K562 (cell line): ENCODE data around the gene POLN. TPM values are rescaled to one million over a fixed set of nuclear protein-coding genes. Genes with fewer than 3 reads are reported as not detected.
A peak's percentile ranks its signal among the peaks of the same experiment; 100 is the strongest.

ENCODE experiments used
- ARNT ChIP-seq, 2 experiments: fragments of 450-650 bp; IDR thresholded peaks; 2 replicates each; pipeline ENCODE4 v1.6.1; 2016; ENCODE audit warnings: mild to moderate bottlenecking in 1 of 2
- ELF2 ChIP-seq: fragments of 250-450 bp; sonication (Bioruptor Pico); IDR thresholded peaks from 2 replicates; pipeline ENCODE4 v1.5.0; 2021; ENCODE audit warnings: mild to moderate bottlenecking
- GATAD2A ChIP-seq: fragments of 450-650 bp; IDR thresholded peaks from 2 replicates; pipeline ENCODE4 v1.6.1; 2017
- HDAC2 ChIP-seq: fragments of 450-650 bp; IDR thresholded peaks from 2 replicates; pipeline ENCODE4 v1.6.1; 2016; ENCODE audit warnings: mild to moderate bottlenecking
- HNRNPK ChIP-seq: fragments of 200-400 bp; formaldehyde crosslinking; IDR thresholded peaks from one replicate; pipeline ENCODE4 v1.6.1; 2018; ENCODE audit warnings: mild to moderate bottlenecking, low read depth, low read length; ENCODE audit not compliant: poor library complexity, severe bottlenecking
- MAFK ChIP-seq: IDR thresholded peaks from 2 replicates; pipeline ENCODE4 v1.6.1; 2011; ENCODE audit warnings: low read length, improper control_type of control experiment
- NR2C1 ChIP-seq, 2 experiments: fragments of 450-650 bp; IDR thresholded peaks; 2 replicates each; pipeline ENCODE4 v1.6.1; 2017; ENCODE audit warnings: mild to moderate bottlenecking in 2 of 2, antibody characterized with exemption in 1 of 2, inconsistent platforms in 1 of 2, missing compliant biosample characterization in 1 of 2, missing genetic modification characterization in 1 of 2
- NR2C2 ChIP-seq, 2 experiments: fragments of 200-800 bp in 1 of 2; sonication (Bioruptor generic) in 1 of 2; sonication (generic) in 1 of 2; formaldehyde crosslinking in 1 of 2; IDR thresholded peaks; 2 replicates each; pipeline versions ENCODE4 v1.6.1 to v1.8.0; 2016 to 2022; ENCODE audit warnings: mild to moderate bottlenecking in 1 of 2, missing compliant biosample characterization in 1 of 2, missing genetic modification characterization in 1 of 2, missing genetic modification reagents in 1 of 2
- PYGO2 ChIP-seq: fragments of 450-650 bp; IDR thresholded peaks from 2 replicates; pipeline ENCODE4 v1.6.1; 2016; ENCODE audit warnings: mild to moderate bottlenecking, missing genetic modification characterization, moderate library complexity, missing compliant biosample characterization
- RUNX1 ChIP-seq: sonication (generic); IDR thresholded peaks from 2 replicates; pipeline ENCODE4 v1.6.1; 2016; ENCODE audit warnings: antibody characterized with exemption, low read depth
- SLC30A9 ChIP-seq: fragments of 250-450 bp; sonication (Bioruptor Pico); IDR thresholded peaks from 2 replicates; pipeline ENCODE4 v1.8.0; 2022; ENCODE audit warnings: mild to moderate bottlenecking, moderate library complexity
- SMAD4 ChIP-seq: fragments of 250-450 bp; sonication (Bioruptor Pico); conservative IDR thresholded peaks from 2 replicates; pipeline ENCODE4 v1.8.0; 2021; ENCODE audit warnings: inconsistent platforms, mild to moderate bottlenecking, moderate library complexity
- SMARCB1 ChIP-seq: IDR thresholded peaks from 2 replicates; pipeline ENCODE4 v1.6.1; 2011; ENCODE audit warnings: improper control_type of control experiment, low read depth; ENCODE audit not compliant: insufficient read length
- THRB ChIP-seq: fragments of 450-650 bp; formaldehyde crosslinking; conservative IDR thresholded peaks from 2 replicates; pipeline ENCODE4 v1.4.0; 2022; ENCODE audit warnings: mild to moderate bottlenecking, missing genetic modification characterization
- TSC22D4 ChIP-seq: fragments of 450-650 bp; IDR thresholded peaks from 2 replicates; pipeline ENCODE4 v1.6.1; 2016; ENCODE audit warnings: missing genetic modification characterization, missing biosample characterization, control low read depth
- VEZF1 ChIP-seq: fragments of 200-800 bp; sonication (Bioruptor generic); IDR thresholded peaks from 2 replicates; pipeline ENCODE4 v1.6.1; 2017; ENCODE audit warnings: missing genetic modification characterization, missing compliant biosample characterization
- WHSC1 ChIP-seq: IDR thresholded peaks from one replicate; pipeline ENCODE4 v1.6.1; 2012; ENCODE audit warnings: low read length, control low read depth, inconsistent platforms
- ZBTB2 ChIP-seq: fragments of 450-650 bp; IDR thresholded peaks from 2 replicates; pipeline ENCODE4 v1.6.1; 2016; ENCODE audit warnings: antibody characterized with exemption
- ZNF212 ChIP-seq: fragments of 450-650 bp; formaldehyde crosslinking; IDR thresholded peaks from 2 replicates; pipeline ENCODE4 v1.4.0; 2020; ENCODE audit warnings: mild to moderate bottlenecking
- ZNF277 ChIP-seq: fragments of 250-450 bp; sonication (Bioruptor Pico); IDR thresholded peaks from 2 replicates; pipeline ENCODE4 v1.8.0; 2022; ENCODE audit warnings: inconsistent platforms, mild to moderate bottlenecking, moderate library complexity, borderline replicate concordance
- ZNF655 ChIP-seq: fragments of 250-450 bp; sonication (Bioruptor Pico); IDR thresholded peaks from 2 replicates; pipeline ENCODE4 v1.5.0; 2021
- polyA plus RNA-seq, 8 experiments: library from polyadenylated mRNA; depleted of rRNA in 4 of 8; stranded (reverse) in 5 of 8; unstranded in 3 of 8; fragments of >200 nt; fragmentation: Nextera tagmentation in 2 of 8; fragmentation: Illumina TruSeq in 1 of 8; extraction: Ambion mirVana in 2 of 8; extraction: Trizol in 1 of 8; gene quantifications; 2 replicates each; pipeline versions ENCODE4 v1.2.1 to v1.2.3, GENCODE V29; 2011 to 2014; ENCODE audit warnings: inconsistent platforms in 1 of 8, missing spikeins in 1 of 8
- total RNA-seq, 7 experiments: library from RNA; depleted of rRNA in 6 of 7; stranded (reverse); fragments of >200 nt in 6 of 7; fragmentation: Illumina TruSeq in 2 of 7; extraction: Trizol in 2 of 7; gene quantifications; 2 replicates each; pipeline versions ENCODE4 v1.2.1 to v1.2.3, GENCODE V29; 2011 to 2021; ENCODE audit warnings: low replicate concordance in 1 of 7

POLN gene
- total and polyA plus RNA-seq, 9 of the 15 experiments (the other 6 are each of a cell fraction or from before 2014, with no cell fraction given): 0.08 to 0.91 (median 0.32) TPM

GRCh38 chr4:2241410-2242353, at the start of gene POLN, which contains the start of gene HAUS3 (continued):
- TF ChIP-seq THRB (CRISPR knock-in tag): no peak
- no peak for TF ChIP-seq ZNF655
- no peak for TF ChIP-seq WHSC1
- no peak for TF ChIP-seq PYGO2 (tag)
- no peak for TF ChIP-seq NR2C1 (IDR thresholded peaks at IDR 0.05)
- no peak for TF ChIP-seq NR2C1 (tag; IDR thresholded peaks at IDR 0.05)
- TF ChIP-seq SMARCB1: no peak
- TF ChIP-seq ELF2: peak; percentile 54; the same call in 1 of the 2 replicates
- TF ChIP-seq ARNT (IDR thresholded peaks at IDR 0.05): no peak
- TF ChIP-seq MAFK: no peak
- TF ChIP-seq GATAD2A: no peak
- TF ChIP-seq ZBTB2: peak; percentile 91
- TF ChIP-seq ZNF212: no peak
- TF ChIP-seq HNRNPK: no peak
- TF ChIP-seq ZNF277 (CRISPR knock-in tag): no peak
- TF ChIP-seq NR2C2 (CRISPR knock-in tag; IDR thresholded peaks at IDR 0.05): no peak
- no peak for TF ChIP-seq NR2C2 (tag; IDR thresholded peaks at IDR 0.05)
- 0 out of 2 replicates have a peak, but pooled peaks have one; percentile 27 for TF ChIP-seq SMAD4
- TF ChIP-seq VEZF1: peak; percentile 69
- no peak for TF ChIP-seq TSC22D4 (tag)
- TF ChIP-seq HDAC2: 0 out of 2 replicates have a peak, but pooled peaks have one; percentile 22
- no peak for TF ChIP-seq RUNX1
- TF ChIP-seq SLC30A9 (CRISPR knock-in tag): no peak
